Esophagus squamous epithelium (tissue), 4 donors: ENCODE measurements around the gene PAX8.

Source experiments
- CTCF ChIP-seq, 6 experiments: fragments of 450-650 bp in 4 of 6; fragments of 200-600 bp in 2 of 6; sonication (generic) in 2 of 6; IDR thresholded peaks; one replicate each; pipeline ENCODE4 v1.5.1; 2016 to 2019; ENCODE audit warnings: antibody characterized with exemption in 6 of 6, mild to moderate bottlenecking in 4 of 6, moderate library complexity in 4 of 6
- POLR2A ChIP-seq, 4 donors: fragments of 450-650 bp; IDR thresholded peaks; one replicate each; pipeline ENCODE4 v1.6.1; 2017; ENCODE audit warnings: antibody characterized with exemption in 4 of 4, mild to moderate bottlenecking in 4 of 4, moderate library complexity in 3 of 4

GRCh38 chr2:113209011-113209645 lies 69.6 kb downstream of the PAX8 start:
- no peak for TF ChIP-seq CTCF (IDR thresholded peaks at IDR 0.05)
- TF ChIP-seq POLR2A (IDR thresholded peaks at IDR 0.05), result no peak
